Mesodermal cell (in vitro differentiated cells): ENCODE results near the gene KRTAP9-6. TPM values are rescaled to one million over a fixed set of nuclear protein-coding genes. Genes with fewer than 3 reads are reported as not detected.
"Not testable (repeated sequence)": the region's sequence is repeated elsewhere in the genome, so short reads cannot be mapped to it uniquely, and the experiment has no call there.

Source experiments
- H3K27ac ChIP-seq: 2 replicates; pipeline ENCODE4 v1.7.0; 2013; ENCODE audit warnings: mild to moderate bottlenecking, low read depth, low read length, moderate library complexity; ENCODE audit not compliant: severe bottlenecking
- H3K36me3 ChIP-seq: 2 replicates; pipeline ENCODE4 v1.7.1; 2013; ENCODE audit warnings: mild to moderate bottlenecking, low read length, moderate library complexity; ENCODE audit not compliant: control insufficient read depth, insufficient read depth
- H3K4me1 ChIP-seq: one replicate; pipeline ENCODE4 v1.7.1; 2013; ENCODE audit warnings: mild to moderate bottlenecking, low read length; ENCODE audit not compliant: insufficient read depth, control insufficient read depth, poor library complexity, severe bottlenecking
- H3K4me3 ChIP-seq: 2 replicates; pipeline ENCODE4 v1.7.0; 2013; ENCODE audit warnings: low read length, control low read depth, mild to moderate bottlenecking; ENCODE audit not compliant: insufficient read depth, poor library complexity, severe bottlenecking; ENCODE audit errors: extremely low read depth
- H3K9me3 ChIP-seq: 2 replicates; pipeline ENCODE4 v1.7.1; 2013; ENCODE audit warnings: mild to moderate bottlenecking, low read length, moderate library complexity; ENCODE audit not compliant: control insufficient read depth
- WGBS, 2 experiments: methylation state at CpG; one replicate each; pipeline ENCODE4 v1.1.5; 2013; ENCODE audit warnings: missing lambda C conversion rate in 2 of 2; ENCODE audit not compliant: insufficient coverage in 2 of 2; 5-methylcytosine and 5-hydroxymethylcytosine counted together
- polyA plus RNA-seq, 2 experiments: library from polyadenylated mRNA; stranded (reverse); fragments of 50-300 nt; gene quantifications; one replicate each; pipeline ENCODE4 v1.2.3, GENCODE V29; 2013

KRTAP9-6 gene, protein sequence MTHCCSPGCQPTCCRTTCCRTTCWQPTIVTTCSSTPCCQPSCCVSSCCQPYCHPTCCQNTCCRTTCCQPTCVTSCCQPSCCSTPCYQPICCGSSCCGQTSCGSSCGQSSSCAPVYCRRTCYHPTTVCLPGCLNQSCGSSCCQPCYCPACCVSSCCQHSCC
- polyA plus RNA-seq (2013, experiment 1 of 2) = not detected
- polyA plus RNA-seq (2013, experiment 2 of 2) = not detected

DNA sequence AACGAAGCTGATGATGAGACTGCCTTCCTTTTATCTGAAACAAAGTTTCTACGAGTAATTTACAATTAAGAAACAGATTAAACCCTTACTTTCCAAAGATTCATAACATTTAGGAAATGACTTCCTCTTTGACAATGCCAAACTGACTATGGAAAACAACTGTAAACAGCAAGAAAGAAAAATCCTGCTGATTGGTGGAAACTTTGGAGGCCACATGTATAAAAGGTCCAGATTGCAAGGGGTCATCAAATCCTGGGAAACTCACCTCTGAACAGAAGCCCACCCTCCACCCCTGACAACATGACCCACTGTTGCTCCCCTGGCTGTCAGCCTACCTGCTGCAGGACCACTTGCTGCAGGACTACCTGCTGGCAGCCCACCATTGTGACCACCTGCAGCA lies at the start of gene KRTAP9-6:
Gene KRTAP9-6 (plus strand): TSS at position 301 of the 400 bp plus-strand sequence. CDS start 0 bp downstream, at position 301.
- Histone ChIP-seq H3K36me3 (no peaks in the 10 kb centered on the region), H3K4me3 (no peak within 1 kb of the TSS), H3K27ac (no peak within 1 kb of the TSS), H3K9me3 (no peaks in the 10 kb centered on the region), H3K4me1 (no peaks in the 10 kb centered on the region)
- WGBS, 2 experiments = 70 to 83% methylated on average over 1 to 2 of the region's 2 CpGs

DNA sequence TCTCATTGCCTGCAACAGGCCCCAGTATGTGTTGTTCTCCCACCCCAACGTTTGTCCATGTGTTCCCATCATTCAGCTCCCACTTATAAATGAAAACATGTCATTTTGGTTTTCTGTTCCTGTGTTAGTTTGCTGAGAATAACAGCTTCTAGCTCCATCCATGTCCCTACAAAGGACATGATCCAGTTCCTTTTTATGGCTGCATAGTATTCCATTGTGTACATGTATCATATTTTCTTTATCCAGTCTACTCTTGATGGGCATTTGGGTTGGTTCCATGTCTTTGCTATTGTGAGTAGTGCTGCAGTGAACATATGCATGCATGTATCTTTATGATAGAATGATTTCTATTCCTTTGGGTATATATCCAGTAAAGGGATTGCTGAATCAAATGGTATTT lies 49.5 kb upstream of the KRTAP9-6 start:
- no peaks in the 10 kb centered on the region for H3K4me1 ChIP-seq
- no peak overlapping the region for H3K4me3 ChIP-seq
- H3K36me3 ChIP-seq = no peaks in the 10 kb centered on the region
- WGBS, 2 experiments = no CpG with 5 or more reads among the region's 1 CpG
- H3K9me3 ChIP-seq = no peaks in the 10 kb centered on the region
- H3K27ac ChIP-seq = no peak overlapping the region

DNA sequence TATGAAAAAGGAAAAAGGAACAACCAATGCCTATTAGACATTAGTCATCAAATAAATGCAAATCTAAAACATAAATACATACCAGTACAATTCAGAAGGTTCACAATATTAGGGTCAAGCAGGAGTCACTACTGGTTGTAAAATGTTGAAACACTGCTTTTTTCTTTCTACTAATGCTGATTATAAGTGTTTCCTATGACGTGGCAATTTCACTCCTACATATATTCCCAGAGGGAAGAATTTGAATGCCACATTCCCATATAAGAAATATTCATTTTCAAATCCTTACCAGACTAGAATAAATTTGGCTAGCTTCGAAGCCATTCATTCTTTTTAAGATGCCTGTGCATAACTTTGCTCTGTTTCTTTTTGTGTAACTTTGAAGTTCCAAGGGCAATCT lies 41.4 kb upstream of the KRTAP9-6 start:
- no peaks in the 10 kb centered on the region for H3K4me1 ChIP-seq
- H3K9me3 ChIP-seq = no peaks in the 10 kb centered on the region
- H3K27ac ChIP-seq = no peak overlapping the region
- H3K4me3 ChIP-seq = no peak overlapping the region
- no peaks in the 10 kb centered on the region for H3K36me3 ChIP-seq
- WGBS, 2 experiments = 67% methylated on average over 1 of the region's 2 CpGs; no CpG with 5 or more reads in 1 of the 2 experiments

DNA sequence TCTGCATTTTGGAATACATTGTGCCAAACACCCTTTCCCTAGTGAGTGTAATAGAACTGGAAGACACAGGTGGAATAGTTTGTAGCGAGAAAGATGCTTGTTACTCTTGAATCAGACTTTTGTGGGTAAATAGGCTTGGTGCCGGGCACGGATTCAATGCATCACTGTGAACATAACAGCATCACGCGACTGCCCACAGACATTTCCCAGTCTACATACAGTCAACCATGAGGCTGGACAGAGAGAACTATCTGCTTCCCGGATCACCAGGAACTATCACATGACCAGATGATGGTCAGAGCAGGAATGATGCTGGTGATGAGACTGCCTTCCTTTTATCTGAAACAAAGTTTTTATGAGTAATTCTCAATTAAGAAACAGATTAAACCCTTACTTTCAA lies 39.1 kb upstream of the KRTAP9-6 start:
- H3K36me3 ChIP-seq = no peaks in the 10 kb centered on the region

DNA sequence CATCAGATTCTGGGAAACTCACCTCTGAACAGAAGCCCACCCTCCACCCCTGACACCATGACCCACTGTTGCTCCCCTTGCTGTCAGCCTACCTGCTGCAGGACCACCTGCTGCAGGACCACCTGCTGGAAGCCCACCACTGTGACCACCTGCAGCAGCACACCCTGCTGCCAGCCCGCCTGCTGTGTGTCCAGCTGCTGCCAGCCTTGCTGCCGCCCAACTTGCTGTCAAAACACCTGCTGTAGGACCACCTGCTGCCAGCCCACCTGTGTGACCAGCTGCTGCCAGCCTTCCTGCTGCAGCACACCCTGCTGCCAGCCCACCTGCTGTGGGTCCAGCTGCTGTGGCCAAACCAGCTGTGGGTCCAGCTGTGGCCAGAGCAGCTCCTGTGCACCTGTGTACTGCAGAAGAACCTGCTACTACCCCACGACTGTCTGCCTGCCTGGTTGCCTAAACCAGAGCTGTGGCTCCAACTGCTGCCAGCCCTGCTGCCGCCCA lies 38.5 kb upstream of the KRTAP9-6 start, which contains the start of gene KRTAP9-2:
Gene KRTAP9-2 (plus strand): TSS at position 51 of the 498 bp plus-strand sequence. CDS start 7 bp downstream, at position 58.
- H3K4me3 ChIP-seq = not testable (repeated sequence)

More for the DNA sequence above, 39.1 kb upstream of the KRTAP9-6 start:
- Histone ChIP-seq H3K4me3 (no peak overlapping the region), H3K9me3 (no peaks in the 10 kb centered on the region), H3K4me1 (no peaks in the 10 kb centered on the region), H3K27ac (no peak overlapping the region)
- 79 to 80% methylated on average over 2 to 3 of the region's 6 CpGs for WGBS, 2 experiments

DNA sequence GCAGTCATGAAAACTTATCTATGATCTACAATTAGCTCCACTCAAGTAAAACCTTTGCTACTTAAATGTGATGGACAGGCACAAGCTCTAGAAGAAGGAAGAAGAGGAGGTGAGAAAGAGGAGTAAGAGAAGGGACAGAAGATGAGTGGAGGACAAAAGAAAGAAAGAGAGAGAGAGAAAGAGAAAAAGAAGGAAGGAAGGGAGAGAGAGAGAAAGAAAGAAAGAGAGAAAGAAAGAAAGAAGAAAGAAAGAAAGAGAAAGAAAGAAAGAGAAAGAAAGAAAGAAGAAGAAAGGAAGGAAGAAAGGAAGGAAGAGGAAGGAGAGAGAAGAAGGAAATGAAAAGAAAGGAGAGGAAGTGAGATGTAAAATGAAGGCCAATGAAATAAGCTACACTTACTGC lies 35.1 kb upstream of the KRTAP9-6 start:
- H3K9me3 ChIP-seq = no peaks in the 10 kb centered on the region
- no peak overlapping the region for H3K27ac ChIP-seq
- no peaks in the 10 kb centered on the region for H3K4me1 ChIP-seq
- H3K36me3 ChIP-seq = no peaks in the 10 kb centered on the region
- no peak overlapping the region for H3K4me3 ChIP-seq

More for the DNA sequence above, 38.5 kb upstream of the KRTAP9-6 start, which contains the start of gene KRTAP9-2:
- not testable (repeated sequence) for H3K27ac ChIP-seq, H3K9me3 ChIP-seq, H3K36me3 ChIP-seq, H3K4me1 ChIP-seq
- 63 to 84% methylated on average over 2 of the region's 4 CpGs for WGBS, 2 experiments

DNA sequence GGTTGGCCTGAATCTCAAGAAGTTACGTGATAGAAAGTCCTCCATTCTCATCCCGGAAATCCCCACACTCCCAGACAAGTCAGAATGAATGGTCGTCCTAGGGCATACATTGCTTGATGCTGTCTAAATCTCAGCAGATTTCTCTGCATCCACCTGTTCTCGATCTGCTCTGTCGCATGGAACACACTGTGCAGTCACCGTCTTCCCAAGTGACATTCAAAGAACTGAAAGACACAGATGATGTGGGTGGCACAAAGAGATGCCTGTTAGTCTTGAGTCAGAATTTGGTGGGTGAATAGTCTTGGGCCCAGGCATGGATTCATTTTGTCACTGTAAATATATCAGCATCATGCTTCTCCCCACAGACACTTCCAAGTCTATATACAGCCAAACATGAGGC lies 33.4 kb upstream of the KRTAP9-6 start:
- H3K36me3 ChIP-seq = no peaks in the 10 kb centered on the region
- WGBS, 2 experiments = 87% methylated on average over 6 of the region's 6 CpGs
- H3K4me1 ChIP-seq = no peaks in the 10 kb centered on the region
- no peak overlapping the region for H3K4me3 ChIP-seq
- H3K27ac ChIP-seq = no peak overlapping the region
- no peaks in the 10 kb centered on the region for H3K9me3 ChIP-seq

DNA sequence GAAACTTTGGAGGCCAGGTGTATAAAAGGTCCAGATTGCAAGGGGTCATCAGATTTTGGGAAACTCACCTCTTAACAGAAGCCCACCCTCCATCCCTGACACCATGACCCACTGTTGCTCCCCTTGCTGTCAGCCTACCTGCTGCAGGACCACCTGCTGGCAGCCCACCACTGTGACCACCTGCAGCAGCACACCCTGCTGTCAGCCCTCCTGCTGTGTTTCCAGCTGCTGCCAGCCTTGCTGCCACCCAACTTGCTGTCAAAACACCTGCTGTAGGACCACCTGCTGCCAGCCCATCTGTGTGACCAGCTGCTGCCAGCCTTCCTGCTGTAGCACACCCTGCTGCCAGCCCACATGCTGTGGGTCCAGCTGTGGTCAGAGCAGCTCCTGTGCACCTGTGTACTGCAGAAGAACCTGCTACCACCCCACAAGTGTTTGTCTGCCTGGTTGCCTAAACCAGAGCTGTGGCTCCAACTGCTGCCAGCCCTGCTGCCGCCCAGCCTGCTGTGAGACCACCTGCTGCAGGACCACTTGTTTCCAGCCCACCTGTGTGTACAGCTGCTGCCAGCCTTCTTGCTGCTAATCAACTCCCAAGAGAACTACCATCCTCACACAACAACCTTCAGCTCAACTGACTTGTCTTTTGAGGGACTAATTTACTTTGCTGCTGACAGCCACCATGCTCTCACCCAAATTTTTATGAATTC lies 32.6 kb upstream of the KRTAP9-6 start, which contains the start of gene KRTAP9-3:
Gene KRTAP9-3 (plus strand): TSS at position 51 of the 707 bp plus-strand sequence. CDS start 53 bp downstream, at position 104.
- H3K36me3 ChIP-seq, H3K27ac ChIP-seq, H3K4me3 ChIP-seq, H3K4me1 ChIP-seq, H3K9me3 ChIP-seq: not testable (repeated sequence)
- 86 to 93% methylated on average over 1 of the region's 1 CpG for WGBS, 2 experiments

DNA sequence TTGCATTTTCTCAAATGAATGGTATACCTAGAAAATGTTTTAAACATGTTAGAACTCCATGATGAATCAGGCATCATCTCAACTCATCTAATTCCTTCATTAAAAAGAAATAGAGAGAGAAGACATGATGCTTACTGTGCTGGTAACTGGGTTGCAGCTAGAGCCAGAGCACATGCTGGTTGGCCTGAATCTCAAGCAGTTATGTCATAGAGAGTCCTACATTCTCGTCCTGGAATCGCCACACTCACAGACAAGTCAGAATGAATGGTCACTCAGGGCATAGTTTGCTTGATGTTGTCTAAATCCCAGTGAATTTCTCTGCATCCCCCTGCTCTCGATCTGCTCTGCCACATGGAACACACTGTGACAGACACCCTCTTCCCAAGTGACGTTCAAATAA lies 28.1 kb upstream of the KRTAP9-6 start:
- not testable (repeated sequence) for H3K9me3 ChIP-seq, H3K4me3 ChIP-seq, H3K27ac ChIP-seq, H3K36me3 ChIP-seq, H3K4me1 ChIP-seq
- 65 to 69% methylated on average over 2 to 3 of the region's 4 CpGs for WGBS, 2 experiments

DNA sequence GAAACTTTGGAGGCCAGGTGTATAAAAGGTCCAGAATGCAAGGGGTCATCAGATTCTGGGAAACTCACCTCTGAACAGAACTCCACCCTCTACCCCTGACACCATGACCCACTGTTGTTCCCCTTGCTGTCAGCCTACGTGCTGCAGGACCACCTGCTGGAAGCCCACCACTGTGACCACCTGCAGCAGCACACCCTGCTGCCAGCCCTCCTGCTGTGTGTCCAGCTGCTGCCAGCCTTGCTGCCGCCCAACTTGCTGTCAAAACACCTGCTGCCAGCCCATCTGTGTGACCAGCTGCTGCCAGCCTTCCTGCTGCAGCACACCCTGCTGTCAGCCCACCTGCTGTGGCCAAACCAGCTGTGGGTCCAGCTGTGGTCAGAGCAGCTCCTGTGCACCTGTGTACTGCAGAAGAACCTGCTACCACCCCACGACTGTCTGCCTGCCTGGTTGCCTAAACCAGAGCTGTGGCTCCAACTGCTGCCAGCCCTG lies 27.2 kb upstream of the KRTAP9-6 start, which contains the start of gene KRTAP9-8:
Gene KRTAP9-8 (plus strand): TSS at position 51 of the 489 bp plus-strand sequence. CDS start 53 bp downstream, at position 104.
- not testable (repeated sequence) for H3K9me3 ChIP-seq, H3K27ac ChIP-seq, H3K36me3 ChIP-seq, H3K4me1 ChIP-seq, H3K4me3 ChIP-seq
- WGBS, 2 experiments = 29% methylated on average over 1 of the region's 3 CpGs; no CpG with 5 or more reads in 1 of the 2 experiments
